ENCODE measurements around the gene ITGBL1. TPM values are rescaled to one million over a fixed set of nuclear protein-coding genes. Genes with fewer than 3 reads are reported as not detected.

Gene ITGBL1
- total and polyA plus RNA-seq, 2 of the 8 experiments (the other 6 are each of a cell fraction or from before 2014, with no cell fraction given): not detected

DNA sequence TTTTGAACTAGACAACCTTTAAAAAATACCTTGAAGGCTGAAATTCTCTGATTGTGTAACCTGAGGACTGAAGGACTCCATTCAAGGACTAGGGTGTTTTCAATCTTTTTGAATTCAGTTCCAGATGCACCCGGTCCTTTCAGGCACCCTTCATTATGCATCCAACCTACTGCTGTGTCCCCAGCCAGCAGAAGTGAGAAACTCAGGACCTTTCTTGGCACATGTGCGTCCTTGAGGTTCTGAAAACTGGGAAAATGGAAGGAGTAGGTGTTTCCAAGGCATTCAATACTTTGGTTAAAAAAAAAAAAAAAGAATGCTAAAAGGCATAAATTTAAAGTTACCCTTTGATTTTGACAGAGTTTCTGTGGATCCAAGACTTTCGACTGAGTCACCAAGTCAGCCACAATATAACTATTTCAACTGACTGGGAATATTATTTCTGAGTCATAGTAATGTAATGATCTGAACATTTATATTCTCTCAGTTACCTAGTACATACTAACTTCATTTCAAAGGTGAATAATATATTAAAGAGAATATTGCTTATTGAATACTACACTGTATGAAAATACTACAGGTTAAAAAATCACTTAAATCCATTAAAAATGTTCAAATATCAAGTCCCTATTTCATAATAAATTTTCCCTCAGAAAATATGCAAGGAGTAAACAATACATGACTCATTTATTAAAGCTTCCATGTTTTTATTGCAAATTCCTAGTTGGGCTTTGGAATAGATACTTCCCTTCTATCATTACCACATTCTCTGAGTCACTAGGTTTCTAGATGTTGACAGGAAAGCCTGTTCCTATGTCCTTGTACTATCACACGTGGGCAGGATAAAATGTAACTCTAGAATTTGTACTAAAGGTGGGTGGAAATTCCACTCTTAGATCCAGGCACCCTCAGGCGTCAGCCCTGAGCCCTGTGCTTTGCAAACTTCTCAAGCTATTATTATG, 2.4 kb upstream of the ITGBL1 start (continued):
- TF ChIP-seq USF2 (IDR thresholded peaks at IDR 0.05; ENCODE audit: low read length): no peak
- TF ChIP-seq KDM4A (IDR thresholded peaks at IDR 0.05; ENCODE audit: low read depth, low read length, severe bottlenecking): no peak
- TF ChIP-seq SP1 (IDR thresholded peaks at IDR 0.05; ENCODE audit: low read depth, low read length): no peak
- TF ChIP-seq POU5F1 (IDR thresholded peaks at IDR 0.05; ENCODE audit: low read depth, low read length): no peak
- no peak for TF ChIP-seq RAD21 (IDR thresholded peaks at IDR 0.05 in 1 of 2, conservative IDR thresholded peaks at IDR 0.05 in 1 of 2; ENCODE audit: low read depth in 2 of 2, low read length in 2 of 2)
- no peak for TF ChIP-seq BCL11A (IDR thresholded peaks at IDR 0.05; ENCODE audit: low read depth in 2 of 2, low read length in 2 of 2)
- TF ChIP-seq SP4 (IDR thresholded peaks at IDR 0.05; ENCODE audit: low read length): no peak
